Astrocyte (in vitro differentiated cells and primary cell): ENCODE measurements around the gene MYZAP. TPM values are rescaled to one million over a fixed set of nuclear protein-coding genes. Genes with fewer than 3 reads are reported as not detected.

Source experiments
- DNase-seq: peaks from one replicate; pipeline ENCODE4 v3.0.0-alpha.2; 2010; ENCODE audit warnings: low read depth
- FAIRE-seq: peaks from 2 replicates; lab custom pipeline; 2011; peaks lifted over from hg19 to GRCh38; lab: Jason Lieb, UNC
- H2AFZ ChIP-seq: 2 replicates; pipeline ENCODE4 v1.6.0; 2012; ENCODE audit warnings: low read depth, low read length, inconsistent platforms
- H3K27ac ChIP-seq: 2 replicates; pipeline ENCODE4 v1.5.1; 2011; ENCODE audit warnings: low read depth, low read length, inconsistent platforms
- H3K27me3 ChIP-seq: 2 replicates; pipeline ENCODE4 v1.6.0; 2011; ENCODE audit warnings: low read length, inconsistent platforms; ENCODE audit not compliant: insufficient read depth
- H3K36me3 ChIP-seq: 2 replicates; pipeline ENCODE4 v1.5.1; 2011; ENCODE audit warnings: low read length, inconsistent platforms; ENCODE audit not compliant: insufficient read depth
- H3K4me1 ChIP-seq: 2 replicates; pipeline ENCODE4 v1.5.1; 2011; ENCODE audit warnings: low read length, inconsistent platforms; ENCODE audit not compliant: insufficient read depth
- H3K4me2 ChIP-seq: 2 replicates; pipeline ENCODE4 v1.6.0; 2012; ENCODE audit warnings: low read length, inconsistent platforms
- H3K4me3 ChIP-seq: 2 replicates; pipeline ENCODE4 v1.5.1; 2011; ENCODE audit warnings: low read depth, mild to moderate bottlenecking, low read length, inconsistent platforms; ENCODE audit not compliant: insufficient read depth
- H3K79me2 ChIP-seq: 2 replicates; pipeline ENCODE4 v1.6.0; 2012; ENCODE audit warnings: mild to moderate bottlenecking, low read length, inconsistent platforms; ENCODE audit not compliant: insufficient read depth
- H3K9ac ChIP-seq: 2 replicates; pipeline ENCODE4 v1.6.0; 2012; ENCODE audit warnings: mild to moderate bottlenecking, low read length, inconsistent platforms
- H3K9me3 ChIP-seq: 2 replicates; pipeline ENCODE4 v1.5.1; 2012; ENCODE audit warnings: low read depth, mild to moderate bottlenecking, low read length, inconsistent platforms; ENCODE audit not compliant: insufficient read depth
- H4K20me1 ChIP-seq: 2 replicates; pipeline ENCODE4 v1.6.0; 2012; ENCODE audit warnings: low read length, inconsistent platforms; ENCODE audit not compliant: insufficient read depth
- H3K27ac Mint-ChIP-seq: one replicate; pipeline ENCODE4 v1.8.0; 2021; ENCODE audit warnings: mild to moderate bottlenecking, mixed read lengths; ENCODE audit not compliant: unreplicated experiment
- H3K27me3 Mint-ChIP-seq: one replicate; pipeline ENCODE4 v1.8.0; 2021; ENCODE audit warnings: low read depth, mixed read lengths; ENCODE audit not compliant: unreplicated experiment
- H3K36me3 Mint-ChIP-seq: one replicate; pipeline ENCODE4 v1.8.0; 2021; ENCODE audit warnings: low read depth, mixed read lengths; ENCODE audit not compliant: unreplicated experiment
- H3K4me1 Mint-ChIP-seq: one replicate; pipeline ENCODE4 v1.8.0; 2021; ENCODE audit warnings: low read depth, mixed read lengths; ENCODE audit not compliant: unreplicated experiment
- H3K4me3 Mint-ChIP-seq: one replicate; pipeline ENCODE4 v1.8.0; 2021; ENCODE audit warnings: mild to moderate bottlenecking, moderate library complexity, mixed read lengths; ENCODE audit not compliant: unreplicated experiment
- H3K9me3 Mint-ChIP-seq: one replicate; pipeline ENCODE4 v1.8.0; 2021; ENCODE audit warnings: mild to moderate bottlenecking, mixed read lengths; ENCODE audit not compliant: unreplicated experiment
- EZH2 ChIP-seq: IDR thresholded peaks from 2 replicates; pipeline ENCODE4 v1.6.1; 2012; ENCODE audit warnings: mild to moderate bottlenecking, low read length, inconsistent platforms; ENCODE audit not compliant: insufficient read depth
- total RNA-seq: library from RNA; stranded (reverse); gene quantifications from 2 replicates; pipeline ENCODE4 v1.2.1, GENCODE V29; 2021
- TF ChIP-seq, protein P1 (sequence below): IDR thresholded peaks from 2 replicates; pipeline ENCODE4 v1.5.1; 2011; ENCODE audit warnings: low read depth, mild to moderate bottlenecking, inconsistent platforms, low read length, moderate library complexity; ENCODE audit not compliant: insufficient read depth

The MYZAP gene
- total RNA-seq, 1 donor from 2014 or later, result 0.41 TPM

GRCh38 chr15:57545995-57546394 lies 45.7 kb upstream of the MYZAP start:
- Histone ChIP-seq H2AFZ (no peak overlapping the region), H3K27ac (no peak overlapping the region), H3K4me3 (no peak overlapping the region), H3K4me1 (peaks cover 7% of the 10 kb centered on the region), H3K79me2 (no peaks in the 10 kb centered on the region), H3K9me3 (no peaks in the 10 kb centered on the region), H4K20me1 (no peaks in the 10 kb centered on the region), H3K9ac (no peak overlapping the region), H3K36me3 (no peaks in the 10 kb centered on the region), H3K4me2 (no peak overlapping the region), H3K27me3 (no peaks in the 10 kb centered on the region)
- no peak for TF ChIP-seq EZH2
- TF ChIP-seq, protein P1, sequence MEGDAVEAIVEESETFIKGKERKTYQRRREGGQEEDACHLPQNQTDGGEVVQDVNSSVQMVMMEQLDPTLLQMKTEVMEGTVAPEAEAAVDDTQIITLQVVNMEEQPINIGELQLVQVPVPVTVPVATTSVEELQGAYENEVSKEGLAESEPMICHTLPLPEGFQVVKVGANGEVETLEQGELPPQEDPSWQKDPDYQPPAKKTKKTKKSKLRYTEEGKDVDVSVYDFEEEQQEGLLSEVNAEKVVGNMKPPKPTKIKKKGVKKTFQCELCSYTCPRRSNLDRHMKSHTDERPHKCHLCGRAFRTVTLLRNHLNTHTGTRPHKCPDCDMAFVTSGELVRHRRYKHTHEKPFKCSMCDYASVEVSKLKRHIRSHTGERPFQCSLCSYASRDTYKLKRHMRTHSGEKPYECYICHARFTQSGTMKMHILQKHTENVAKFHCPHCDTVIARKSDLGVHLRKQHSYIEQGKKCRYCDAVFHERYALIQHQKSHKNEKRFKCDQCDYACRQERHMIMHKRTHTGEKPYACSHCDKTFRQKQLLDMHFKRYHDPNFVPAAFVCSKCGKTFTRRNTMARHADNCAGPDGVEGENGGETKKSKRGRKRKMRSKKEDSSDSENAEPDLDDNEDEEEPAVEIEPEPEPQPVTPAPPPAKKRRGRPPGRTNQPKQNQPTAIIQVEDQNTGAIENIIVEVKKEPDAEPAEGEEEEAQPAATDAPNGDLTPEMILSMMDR, result no peak
- Mint-ChIP-seq H3K4me3 (no peak overlapping the region), H3K9me3 (no peaks in the 10 kb centered on the region), H3K27ac (no peak overlapping the region), H3K27me3 (peaks cover 5% of the 10 kb centered on the region), H3K4me1 (peaks cover 12% of the 10 kb centered on the region), H3K36me3 (peaks cover 14% of the 10 kb centered on the region)
- DNase-seq, result no peak
- no peak for FAIRE-seq

DNA sequence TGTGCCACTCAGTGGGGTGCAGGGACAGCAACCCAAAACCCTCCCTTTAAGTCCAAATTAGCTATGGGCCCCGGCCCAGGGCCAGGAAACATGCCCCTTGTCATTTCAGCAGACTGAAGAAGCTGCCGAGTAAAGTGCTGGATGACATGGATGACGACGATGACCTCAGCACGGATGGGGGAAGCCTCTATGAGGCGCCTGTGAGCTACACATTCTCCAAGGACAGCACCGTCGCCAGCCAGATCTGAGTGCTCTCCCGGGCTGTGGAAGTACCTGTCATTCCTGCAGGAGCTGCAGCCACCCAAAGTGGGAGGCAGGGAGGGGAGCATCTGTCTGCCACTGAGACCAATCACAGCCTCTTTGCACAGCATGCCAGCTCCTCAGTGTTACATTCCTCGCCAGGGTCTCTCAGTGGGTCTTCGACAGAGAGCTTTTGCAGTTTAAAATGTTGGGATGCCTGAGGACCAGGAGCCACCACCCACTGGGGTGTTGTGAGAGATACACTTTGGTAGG lies 44.4 kb upstream of the MYZAP start:
- H3K27ac ChIP-seq, result no peak overlapping the region
- no peak overlapping the region for H3K4me3 ChIP-seq
- no peak for DNase-seq
- no peaks in the 10 kb centered on the region for H3K9me3 ChIP-seq
- peaks cover 20% of the 10 kb centered on the region for H3K4me1 ChIP-seq
- Mint-ChIP-seq H3K4me3 (no peak overlapping the region), H3K4me1 (peaks cover 25% of the 10 kb centered on the region), H3K9me3 (no peaks in the 10 kb centered on the region), H3K36me3 (peaks cover 14% of the 10 kb centered on the region), H3K27me3 (peaks cover 5% of the 10 kb centered on the region), H3K27ac (no peak overlapping the region)
- H3K36me3 ChIP-seq, result no peaks in the 10 kb centered on the region
- H2AFZ ChIP-seq, result no peak overlapping the region
- H4K20me1 ChIP-seq, result no peaks in the 10 kb centered on the region
- H3K79me2 ChIP-seq, result no peaks in the 10 kb centered on the region
- TF ChIP-seq EZH2, result no peak
- TF ChIP-seq, protein P1, result no peak
- H3K27me3 ChIP-seq, result no peaks in the 10 kb centered on the region
- H3K9ac ChIP-seq, result no peak overlapping the region
- no peak overlapping the region for H3K4me2 ChIP-seq
- FAIRE-seq, result no peak

DNA sequence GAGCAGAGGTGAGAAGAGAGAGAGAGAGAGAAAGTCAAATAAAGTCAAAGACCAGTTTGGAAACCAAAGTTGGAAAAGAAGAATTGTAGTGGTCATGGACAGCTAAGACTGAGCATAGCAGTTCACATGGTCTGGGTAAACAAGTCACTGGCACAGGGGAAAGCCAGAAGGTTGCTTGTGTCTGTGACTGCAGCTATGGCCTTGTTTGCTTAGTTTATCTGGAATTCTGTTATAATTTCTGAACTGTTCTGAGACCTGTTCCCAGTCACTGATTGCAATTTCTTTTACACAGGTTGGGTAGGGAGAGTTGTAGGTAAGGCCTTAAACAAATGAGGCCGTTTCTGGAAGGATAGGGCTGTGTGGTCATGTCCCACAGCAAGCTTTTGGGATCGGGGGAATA lies 43.4 kb upstream of the MYZAP start:
- H3K36me3 ChIP-seq, result no peaks in the 10 kb centered on the region

More for the DNA sequence above, 43.4 kb upstream of the MYZAP start:
- no peaks in the 10 kb centered on the region for H3K27me3 ChIP-seq
- peaks cover 34% of the 10 kb centered on the region for H3K4me1 Mint-ChIP-seq
- H3K36me3 Mint-ChIP-seq, result peaks cover 14% of the 10 kb centered on the region
- FAIRE-seq (no peak), DNase-seq (no peak)
- H3K9me3 ChIP-seq, result no peaks in the 10 kb centered on the region
- no peak overlapping the region for H3K4me3 ChIP-seq
- H3K4me1 ChIP-seq, result peaks cover 25% of the 10 kb centered on the region
- no peaks in the 10 kb centered on the region for H3K79me2 ChIP-seq
- peaks cover 5% of the 10 kb centered on the region for H3K27me3 Mint-ChIP-seq
- no peaks in the 10 kb centered on the region for H4K20me1 ChIP-seq
- H2AFZ ChIP-seq, result no peak overlapping the region
- no peak overlapping the region for H3K4me3 Mint-ChIP-seq
- H3K9ac ChIP-seq, result no peak overlapping the region
- TF ChIP-seq EZH2, result no peak
- TF ChIP-seq, protein P1, result no peak
- peak overlapping the region; percentile 54 for H3K27ac Mint-ChIP-seq
- no peak overlapping the region for H3K4me2 ChIP-seq
- H3K27ac ChIP-seq, result no peak overlapping the region
- no peaks in the 10 kb centered on the region for H3K9me3 Mint-ChIP-seq
